Activated CD8-positive, alpha-beta memory T cell treated with anti-CD3 and anti-CD28 coated beads, Interleukin-2, amount 50 U/mL, for 1 hour (primary cell): ENCODE measurements around the gene ALDH4A1.

ENCODE experiments used
- DNase-seq: peaks from one replicate; pipeline ENCODE4 v3.0.0-alpha.2; 2020; ENCODE audit errors: extremely low read depth

The ALDH4A1 gene

GRCh38 chr1:18902523-18903290 lies at the start of gene ALDH4A1:
Gene ALDH4A1 (minus strand): TSS chr1:18902555. CDS start chr1:18902523, 32 bp downstream.
- DNase-seq: peak; percentile 82

DNA sequence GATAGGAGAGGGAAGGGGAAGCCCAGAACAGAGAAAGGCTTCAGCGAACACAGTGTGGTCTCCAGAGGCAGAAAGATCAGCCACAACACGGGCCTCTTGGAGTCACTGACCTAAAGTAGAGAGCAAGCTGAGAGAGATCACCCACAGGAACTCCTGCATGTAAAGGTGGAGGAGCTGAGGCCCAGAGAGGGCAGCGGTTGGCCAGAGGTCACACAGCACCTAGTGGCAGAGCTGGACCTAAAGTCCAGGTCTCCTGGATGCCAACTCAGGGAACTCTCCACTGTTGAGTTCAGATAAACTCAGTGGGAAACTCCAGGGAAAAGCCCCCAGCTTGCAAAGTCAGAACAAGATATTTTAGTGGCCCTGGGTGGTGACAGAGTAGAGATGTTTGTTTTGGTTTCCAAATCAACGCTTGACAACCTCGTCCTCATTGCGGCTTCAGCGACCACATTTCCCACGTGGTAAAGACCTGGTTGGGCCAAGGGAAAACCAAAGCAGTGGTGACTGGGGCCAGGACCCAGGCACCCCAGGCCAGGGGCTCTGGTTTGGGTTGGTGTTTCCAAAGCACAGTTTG lies 49.5 kb upstream of the ALDH4A1 start:
- DNase-seq: peak; percentile 54

GRCh38 chr1:18951416-18951815 lies 49.1 kb upstream of the ALDH4A1 start:
- no peak for DNase-seq

DNA sequence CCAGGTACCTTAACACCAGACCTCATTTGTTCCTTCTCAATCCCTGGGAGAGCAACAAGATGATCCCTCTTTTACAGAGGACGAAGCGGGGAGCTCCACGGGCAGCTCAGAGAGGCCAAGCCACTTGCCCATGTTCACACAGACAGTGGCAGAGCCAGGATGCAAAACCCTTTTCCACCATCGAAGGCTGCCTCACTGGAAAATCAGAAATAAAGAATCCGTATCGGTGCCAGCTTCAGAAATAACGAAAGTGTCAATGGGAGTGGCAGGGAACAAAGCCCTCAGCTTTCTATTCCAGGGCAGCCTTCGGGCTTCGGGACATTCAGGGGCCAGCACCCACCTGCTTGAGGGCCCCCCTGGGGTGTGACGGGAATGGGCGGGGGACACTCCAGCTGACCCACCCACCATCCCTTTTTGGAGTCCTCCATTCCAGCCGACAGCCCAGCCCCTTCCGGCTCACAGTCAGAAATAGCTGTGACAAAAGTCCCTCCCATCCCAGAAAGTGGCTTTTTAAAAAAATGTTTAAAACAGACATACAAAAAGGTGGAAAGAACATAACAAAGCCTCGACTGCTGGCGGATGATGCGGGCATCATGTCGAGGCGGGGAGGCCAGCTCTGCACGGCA lies 48.2 kb upstream of the ALDH4A1 start:
- DNase-seq: no peak

DNA sequence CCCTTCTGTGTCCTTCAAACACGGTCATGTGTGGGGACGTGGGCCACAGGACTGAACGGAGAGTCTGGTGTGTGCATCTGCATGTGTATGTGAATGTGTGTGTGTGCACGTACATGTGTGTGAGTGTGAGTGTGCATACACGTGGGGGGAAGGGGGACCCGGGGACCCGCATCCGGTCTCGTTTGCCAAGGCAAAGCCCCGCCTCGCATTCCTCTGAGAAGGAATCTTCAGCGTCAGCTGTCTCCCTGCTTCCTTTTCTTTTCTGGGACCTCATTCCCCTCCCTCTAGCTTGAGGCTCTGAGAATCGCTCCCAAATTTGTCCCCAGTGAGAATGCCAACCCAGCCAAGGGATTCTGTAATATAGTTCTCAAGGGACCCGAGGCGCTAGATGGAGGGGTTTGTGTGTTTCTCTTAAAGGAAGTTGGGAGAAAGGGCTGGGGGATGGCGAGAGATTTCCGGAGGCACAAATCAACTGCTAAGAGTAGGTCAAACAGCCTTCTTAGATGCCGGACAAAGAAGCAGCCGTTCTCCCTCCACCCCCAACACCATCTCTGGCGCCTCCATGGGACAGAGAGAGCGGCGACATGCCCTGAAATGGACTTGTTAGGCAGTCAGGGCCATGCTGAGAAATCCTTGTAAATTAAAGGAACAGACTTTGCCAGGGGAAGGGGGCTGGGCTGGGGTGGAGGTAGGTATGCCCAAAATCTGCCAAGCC lies 47.5 kb upstream of the ALDH4A1 start:
- no peak for DNase-seq

- DNase-seq: no peak
These were observed 46.7 kb upstream of the ALDH4A1 start for GRCh38 chr1:18948913-18949685.

DNA sequence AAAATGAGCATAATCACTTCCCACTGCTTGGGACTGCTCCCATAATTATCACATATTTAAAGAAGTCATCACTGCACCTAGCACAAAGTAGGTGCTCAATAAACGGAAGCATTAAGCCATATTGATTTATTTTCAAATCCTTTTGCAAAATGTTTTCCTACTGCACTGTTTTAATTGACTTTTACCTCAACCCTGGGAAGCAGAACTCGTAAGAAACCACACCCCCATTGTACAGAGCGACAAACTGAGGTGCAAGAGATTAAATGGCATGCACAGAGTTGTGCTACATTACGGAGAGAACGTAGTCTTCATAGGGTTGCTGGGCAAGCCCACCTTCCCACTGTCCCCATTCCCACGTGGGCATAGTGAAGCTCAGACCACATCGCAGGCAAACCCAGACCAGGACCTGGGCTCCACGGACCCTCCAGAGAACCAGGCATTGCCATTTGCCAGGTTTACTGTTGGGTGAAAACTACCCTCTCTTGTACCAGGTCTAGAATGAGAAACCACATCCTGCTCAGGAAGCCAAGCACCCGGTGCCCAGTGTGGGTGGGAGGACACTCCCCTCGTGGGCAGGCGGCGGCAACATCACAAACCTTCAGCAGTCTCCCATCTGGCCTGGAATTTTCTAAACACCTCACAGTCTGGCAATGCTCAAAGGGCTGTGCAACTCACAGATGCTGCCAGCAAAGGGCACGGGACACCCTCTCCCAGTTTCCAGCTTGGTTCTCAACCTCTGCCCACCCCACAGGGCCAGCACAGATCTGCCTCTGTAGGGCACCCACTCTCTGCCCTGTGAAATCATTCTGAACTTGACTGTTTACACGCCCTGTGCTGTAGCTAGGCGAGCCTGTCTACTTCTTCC lies 45.9 kb upstream of the ALDH4A1 start:
- no peak for DNase-seq

GRCh38 chr1:18947570-18947969 lies 45.2 kb upstream of the ALDH4A1 start:
- DNase-seq: no peak

- no peak for DNase-seq
These were observed 44.4 kb upstream of the ALDH4A1 start for GRCh38 chr1:18946550-18947381.

- no peak for DNase-seq
These were observed 43.1 kb upstream of the ALDH4A1 start for GRCh38 chr1:18945401-18945849.

GRCh38 chr1:18944810-18945209 lies 42.5 kb upstream of the ALDH4A1 start:
- no peak for DNase-seq

DNA sequence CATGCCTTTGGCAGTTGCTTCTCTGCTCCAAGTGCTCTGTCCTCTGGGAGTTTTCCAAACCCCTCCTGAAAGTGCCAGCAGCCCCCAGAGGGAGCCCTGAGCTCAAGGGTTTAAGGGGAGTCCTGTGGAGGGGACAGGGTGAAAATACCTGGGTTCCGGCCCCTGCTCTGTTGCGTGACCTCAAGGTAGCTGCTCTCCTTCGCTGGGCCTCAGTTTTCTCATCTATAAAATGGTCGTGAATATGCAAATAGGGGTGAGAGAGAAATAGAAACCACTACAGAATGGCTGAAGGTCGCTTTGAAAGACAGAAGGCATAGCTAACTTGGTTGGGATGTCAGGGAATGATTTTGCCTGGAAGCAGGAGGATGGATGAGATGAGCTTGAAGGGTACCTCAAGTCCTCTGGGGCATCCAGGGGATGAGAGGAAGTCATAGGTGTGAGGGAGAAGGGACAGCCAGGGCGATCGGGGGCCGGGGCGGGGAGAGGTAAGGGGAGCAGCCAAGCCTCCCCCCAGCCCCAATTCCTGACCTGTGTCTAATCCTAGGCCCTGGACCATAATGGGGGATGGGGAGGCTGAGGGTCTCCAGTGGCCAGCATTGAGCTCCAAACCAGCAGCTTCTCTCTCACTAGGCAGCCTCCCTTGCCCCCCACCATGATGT lies 41.7 kb upstream of the ALDH4A1 start:
- no peak for DNase-seq

DNA sequence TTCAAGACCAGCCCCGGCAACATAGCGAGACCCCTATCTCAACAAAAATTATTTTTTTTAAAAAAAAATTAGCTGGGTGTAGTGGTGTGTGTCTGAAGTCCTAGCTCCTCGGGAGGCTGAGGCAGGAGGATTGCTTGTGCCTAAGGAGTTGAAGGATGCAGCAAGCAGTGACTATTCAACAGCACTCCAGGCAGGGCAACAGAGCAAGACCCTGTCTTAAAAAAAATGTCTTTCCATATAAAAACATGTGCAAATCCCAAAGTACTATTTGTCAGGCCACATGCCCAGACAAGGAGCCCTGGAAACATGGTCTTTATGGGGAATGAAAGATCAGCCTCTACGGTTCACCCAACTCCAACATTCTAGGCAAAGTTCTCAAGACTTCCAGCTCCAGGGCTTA lies 40.8 kb upstream of the ALDH4A1 start:
- DNase-seq: no peak

DNA sequence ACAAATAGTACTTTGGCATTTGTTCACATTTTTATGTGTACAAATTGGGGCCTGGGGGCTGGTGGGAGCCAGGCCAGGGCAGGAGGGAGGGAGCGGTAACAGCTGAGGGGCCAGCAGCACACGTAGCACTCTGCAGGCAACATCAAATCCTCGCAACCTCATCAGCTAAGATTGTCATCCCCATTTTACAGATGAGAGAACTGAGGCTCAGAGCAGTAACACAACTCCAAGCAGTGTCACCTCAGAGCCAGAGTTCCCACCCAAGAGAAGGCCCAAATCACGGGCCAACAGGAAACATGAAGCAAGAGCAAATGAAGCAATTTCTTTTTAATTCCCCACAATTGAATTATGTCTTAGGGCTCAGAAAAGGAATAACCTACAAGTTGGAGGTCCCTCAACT lies 40.0 kb upstream of the ALDH4A1 start:
- DNase-seq: no peak

DNA sequence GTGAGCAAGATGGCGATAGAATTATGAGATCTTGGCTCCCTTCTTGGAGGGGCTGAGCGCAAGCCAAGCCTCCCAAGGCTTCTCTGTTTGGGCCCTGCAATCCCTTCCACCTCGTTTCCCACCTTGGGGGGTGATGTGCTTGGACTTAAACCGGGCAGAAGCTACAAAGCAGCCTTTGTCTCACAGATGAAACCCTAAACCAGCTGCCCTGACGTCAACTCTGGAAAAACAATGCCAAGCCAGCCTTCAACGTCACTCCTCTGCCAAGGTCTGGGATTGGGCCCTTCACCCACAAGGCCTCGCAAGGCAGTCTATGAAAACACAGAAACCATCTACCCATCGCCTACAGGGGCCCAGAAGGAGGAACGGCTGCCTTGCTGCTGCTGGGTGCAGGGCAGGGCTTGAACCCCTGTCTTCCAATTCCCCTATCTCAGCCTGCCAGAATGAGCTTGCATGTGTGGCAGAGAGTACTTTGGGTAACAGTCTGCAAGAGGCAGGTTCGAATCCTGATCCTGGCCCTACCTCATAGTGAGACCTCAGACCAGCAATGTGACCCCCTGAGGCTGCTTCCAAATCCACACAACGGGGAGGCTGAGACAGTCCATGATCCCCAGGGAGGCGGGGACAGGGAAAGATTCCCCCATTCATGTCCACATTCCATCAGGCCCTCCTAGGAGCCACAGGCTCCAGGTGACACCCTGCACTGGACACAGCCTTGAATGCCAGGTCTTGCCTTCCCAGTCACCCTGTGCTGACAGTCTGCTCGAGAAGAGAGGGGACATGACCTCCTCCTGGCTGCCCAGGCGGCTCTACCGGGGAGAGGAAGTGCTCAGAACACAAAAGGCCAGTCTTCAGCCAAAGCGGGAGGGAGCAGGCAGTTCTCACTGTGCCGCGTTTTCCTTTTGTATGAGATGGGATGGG lies 39.1 kb upstream of the ALDH4A1 start:
- DNase-seq: no peak

- no peak for DNase-seq
These were observed 38.1 kb upstream of the ALDH4A1 start for GRCh38 chr1:18940303-18941020.
